ENCODE results near the gene TNIK. TPM values are rescaled to one million over a fixed set of nuclear protein-coding genes. Genes with fewer than 3 reads are reported as not detected.

TNIK gene
- polyA plus RNA-seq, 3 donors = 16.5 to 22.3 (median 18.0) TPM

- DNase-seq (ENCODE audit: low read depth in 3 of 3, low spot score in 2 of 3) = no peak
These were observed 301.0 kb downstream of the TNIK start for GRCh38 chr3:171159024-171159821.

- DNase-seq (ENCODE audit: low read depth in 3 of 3, low spot score in 2 of 3) = no peak
These were observed 302.2 kb downstream of the TNIK start for GRCh38 chr3:171157980-171158379.

- peak in 1 of 3 donors; percentile 19 for DNase-seq (ENCODE audit: low read depth in 3 of 3, low spot score in 2 of 3)
These were observed 302.9 kb downstream of the TNIK start for GRCh38 chr3:171157286-171157685.

GRCh38 chr3:171156401-171157010 lies 303.7 kb downstream of the TNIK start:
- no peak for DNase-seq (ENCODE audit: low read depth in 3 of 3, low spot score in 2 of 3)

- no peak for DNase-seq (ENCODE audit: low read depth in 3 of 3, low spot score in 2 of 3)
These were observed 305.0 kb downstream of the TNIK start for GRCh38 chr3:171155122-171155700.

- no peak for DNase-seq (ENCODE audit: low read depth in 3 of 3, low spot score in 2 of 3)
These were observed 309.3 kb downstream of the TNIK start for GRCh38 chr3:171150945-171151344.

- DNase-seq (ENCODE audit: low read depth in 3 of 3, low spot score in 2 of 3) = no peak
These were observed 310.6 kb downstream of the TNIK start for GRCh38 chr3:171149526-171150116.

- no peak for DNase-seq (ENCODE audit: low read depth in 3 of 3, low spot score in 2 of 3)
These were observed 314.4 kb downstream of the TNIK start for GRCh38 chr3:171145798-171146197.

GRCh38 chr3:171142985-171143384 lies 317.2 kb downstream of the TNIK start:
- DNase-seq (ENCODE audit: low read depth in 3 of 3, low spot score in 2 of 3) = no peak

GRCh38 chr3:171140246-171140645 lies 320.0 kb downstream of the TNIK start:
- DNase-seq (ENCODE audit: low read depth in 3 of 3, low spot score in 2 of 3) = no peak

GRCh38 chr3:171138027-171138426 lies 322.2 kb downstream of the TNIK start:
- no peak for DNase-seq (ENCODE audit: low read depth in 3 of 3, low spot score in 2 of 3)

- DNase-seq (ENCODE audit: low read depth in 3 of 3, low spot score in 2 of 3) = no peak
These were observed 324.7 kb downstream of the TNIK start for GRCh38 chr3:171135549-171135948.

GRCh38 chr3:171133796-171134569 lies 326.2 kb downstream of the TNIK start:
- no peak for DNase-seq (ENCODE audit: low read depth in 3 of 3, low spot score in 2 of 3)

- DNase-seq (ENCODE audit: low read depth in 3 of 3, low spot score in 2 of 3) = no peak
These were observed 326.9 kb downstream of the TNIK start for GRCh38 chr3:171133337-171133736.

GRCh38 chr3:171132873-171133272 lies 327.3 kb downstream of the TNIK start:
- no peak for DNase-seq (ENCODE audit: low read depth in 3 of 3, low spot score in 2 of 3)

- DNase-seq (ENCODE audit: low read depth in 3 of 3, low spot score in 2 of 3) = no peak
These were observed 330.4 kb downstream of the TNIK start for GRCh38 chr3:171129827-171130226.

- no peak for DNase-seq (ENCODE audit: low read depth in 3 of 3, low spot score in 2 of 3)
These were observed 332.6 kb downstream of the TNIK start for GRCh38 chr3:171127611-171128010.

GRCh38 chr3:171126478-171127209 lies 333.6 kb downstream of the TNIK start:
- no peak for DNase-seq (ENCODE audit: low read depth in 3 of 3, low spot score in 2 of 3)

- no peak for DNase-seq (ENCODE audit: low read depth in 3 of 3, low spot score in 2 of 3)
These were observed 335.2 kb downstream of the TNIK start for GRCh38 chr3:171125010-171125409.

GRCh38 chr3:171123915-171124314 lies 336.3 kb downstream of the TNIK start:
- DNase-seq (ENCODE audit: low read depth in 3 of 3, low spot score in 2 of 3) = no peak
